H1 (cell line): ENCODE measurements around the gene SLC1A1. TPM values are rescaled to one million over a fixed set of nuclear protein-coding genes. Genes with fewer than 3 reads are reported as not detected.

Source experiments
- CTCF ChIA-PET: fragments of 300-600 bp; sonication (Branson Sonifier 250); formaldehyde crosslinking; loops from one replicate; lab custom pipeline; 2021; ENCODE audit not compliant: partially characterized antibody; lab: Charles Lee
- POLR2A ChIA-PET: fragments of 300-600 bp; sonication (Branson Sonifier 250); formaldehyde crosslinking; loops from one replicate; lab custom pipeline; 2021; ENCODE audit warnings: inconsistent platforms; ENCODE audit not compliant: partially characterized antibody; lab: Charles Lee
- DNase-seq, 2 experiments: peaks; one replicate each; pipeline versions ENCODE4 v3.0.0 to v3.0.0-alpha.2; 2010 to 2022; ENCODE audit warnings: low spot score in 2 of 2, low read depth in 1 of 2, mixed read lengths in 1 of 2
- FAIRE-seq: peaks from 2 replicates; lab custom pipeline; 2011; peaks lifted over from hg19 to GRCh38; lab: Jason Lieb, UNC
- H2AFZ ChIP-seq: 2 replicates; pipeline ENCODE4 v1.8.1; 2012; ENCODE audit warnings: low read length, inconsistent platforms
- H2AK5ac ChIP-seq: 2 replicates; pipeline ENCODE4 v1.6.1; 2013; ENCODE audit warnings: low read depth, low read length
- H2BK120ac ChIP-seq: replicated peaks from 2 replicates; pipeline ENCODE3; 2013; ENCODE audit warnings: low read depth, low read length, inconsistent platforms
- H2BK12ac ChIP-seq: 2 replicates; pipeline ENCODE4 v1.6.1; 2013; ENCODE audit warnings: low read depth, low read length
- H2BK15ac ChIP-seq: 2 replicates; pipeline ENCODE4 v1.6.1; 2013; ENCODE audit warnings: low read length
- H2BK20ac ChIP-seq: 2 replicates; pipeline ENCODE4 v1.6.1; 2013; ENCODE audit warnings: low read length
- H2BK5ac ChIP-seq: 2 replicates; pipeline ENCODE4 v1.6.1; 2013; ENCODE audit warnings: low read depth, low read length
- H3K14ac ChIP-seq: 2 replicates; pipeline ENCODE4 v1.6.1; 2013; ENCODE audit warnings: inconsistent platforms; ENCODE audit not compliant: insufficient read length
- H3K18ac ChIP-seq: 2 replicates; pipeline ENCODE4 v1.6.1; 2013; ENCODE audit warnings: low read length; ENCODE audit errors: extremely low read depth
- H3K23ac ChIP-seq: 2 replicates; pipeline ENCODE4 v1.6.1; 2013; ENCODE audit warnings: inconsistent platforms; ENCODE audit not compliant: insufficient read length
- H3K23me2 ChIP-seq: 2 replicates; pipeline ENCODE4 v1.6.1; 2013; ENCODE audit warnings: low read depth, low read length
- H3K27ac ChIP-seq: 2 replicates; pipeline ENCODE4 v1.6.1; 2011; ENCODE audit warnings: low read depth, low read length, inconsistent platforms
- H3K27me3 ChIP-seq, 4 experiments: replicated peaks in 1 of 4; 1 replicate in 1 of 4; 2 replicates in 3 of 4; pipeline versions ENCODE4 v1.6.1 to v1.8.1; 2011 to 2013; ENCODE audit warnings: low read length in 3 of 4, mild to moderate bottlenecking in 3 of 4, inconsistent platforms in 2 of 4, mixed read lengths in 2 of 4, moderate library complexity in 1 of 4; ENCODE audit not compliant: control insufficient read depth in 3 of 4, insufficient read depth in 3 of 4; ENCODE audit errors: extremely low read depth in 1 of 4
- H3K36me3 ChIP-seq, 4 experiments: 2 replicates each; pipeline versions ENCODE4 v1.6.1 to v1.8.1; 2011 to 2013; ENCODE audit warnings: mild to moderate bottlenecking in 4 of 4, low read length in 3 of 4, moderate library complexity in 2 of 4, control low read depth in 1 of 4, inconsistent platforms in 1 of 4; ENCODE audit not compliant: insufficient read depth in 4 of 4, control insufficient read depth in 2 of 4
- H3K4ac ChIP-seq: replicated peaks from 2 replicates; pipeline ENCODE3; 2013; ENCODE audit warnings: low read length, low read depth, mixed read lengths, inconsistent platforms; ENCODE audit not compliant: insufficient read length
- H3K4me1 ChIP-seq, 4 experiments: replicated peaks in 1 of 4; 1 replicate in 1 of 4; 2 replicates in 3 of 4; pipeline versions ENCODE4 v1.6.1 to v1.8.1; 2011 to 2013; ENCODE audit warnings: low read length in 3 of 4, inconsistent platforms in 2 of 4, mixed read lengths in 1 of 4; ENCODE audit not compliant: insufficient read depth in 4 of 4, control insufficient read depth in 3 of 4
- H3K4me2 ChIP-seq, 2 experiments: 2 replicates each; pipeline versions ENCODE4 v1.6.1 to v1.8.1; 2011 to 2013; ENCODE audit warnings: low read depth in 2 of 2, low read length in 2 of 2, control low read depth in 1 of 2, inconsistent platforms in 1 of 2, mild to moderate bottlenecking in 1 of 2; ENCODE audit not compliant: insufficient read depth in 1 of 2
- H3K4me3 ChIP-seq, 4 experiments: fragments of 200-600, 300-600 bp in 1 of 4; sonication (generic), shearing (Covaris generic), sonication (Bioruptor Twin) in 1 of 4; 2 replicates each; pipeline versions ENCODE4 v1.5.1 to v1.8.1; 2011 to 2016; ENCODE audit warnings: low read length in 4 of 4, low read depth in 3 of 4, control low read depth in 2 of 4, inconsistent platforms in 2 of 4, mild to moderate bottlenecking in 2 of 4, mixed read lengths in 1 of 4, moderate library complexity in 1 of 4; ENCODE audit not compliant: insufficient read depth in 2 of 4; ENCODE audit errors: extremely low read depth in 1 of 4
- H3K56ac ChIP-seq: replicated peaks from 2 replicates; pipeline ENCODE3; 2013; ENCODE audit warnings: low read depth, mild to moderate bottlenecking, mixed read lengths, low read length, inconsistent platforms; ENCODE audit not compliant: insufficient read length
- H3K79me1 ChIP-seq: 2 replicates; pipeline ENCODE4 v1.6.1; 2013; ENCODE audit warnings: low read depth, low read length, control low read depth
- H3K79me2 ChIP-seq, 2 experiments: 2 replicates each; pipeline versions ENCODE4 v1.6.1 to v1.8.1; 2012 to 2013; ENCODE audit warnings: low read length in 2 of 2, mild to moderate bottlenecking in 2 of 2, inconsistent platforms in 1 of 2; ENCODE audit not compliant: insufficient read depth in 2 of 2, control insufficient read depth in 1 of 2
- H3K9ac ChIP-seq, 4 experiments: replicated peaks in 1 of 4; 1 replicate in 1 of 4; 2 replicates in 3 of 4; pipeline versions ENCODE4 v1.6.1 to v1.8.1; 2011 to 2013; ENCODE audit warnings: low read depth in 3 of 4, low read length in 3 of 4, control low read depth in 2 of 4, mild to moderate bottlenecking in 2 of 4, moderate library complexity in 2 of 4, inconsistent platforms in 1 of 4; ENCODE audit errors: extremely low read depth in 1 of 4
- H3K9me3 ChIP-seq, 2 experiments: 2 replicates each; pipeline versions ENCODE4 v1.6.1 to v1.8.1; 2012 to 2013; ENCODE audit warnings: mild to moderate bottlenecking in 2 of 2, moderate library complexity in 2 of 2, control low read depth in 1 of 2, inconsistent platforms in 1 of 2, low read depth in 1 of 2, low read length in 1 of 2, mixed read lengths in 1 of 2; ENCODE audit not compliant: insufficient read depth in 2 of 2
- H4K20me1 ChIP-seq, 2 experiments: replicated peaks in 1 of 2; 2 replicates each; pipeline versions ENCODE3 to v1.8.1; 2011 to 2013; ENCODE audit warnings: inconsistent platforms in 2 of 2, low read length in 2 of 2, mild to moderate bottlenecking in 1 of 2; ENCODE audit not compliant: insufficient read depth in 2 of 2, control insufficient read depth in 1 of 2
- H4K5ac ChIP-seq: 2 replicates; pipeline ENCODE4 v1.6.1; 2013; ENCODE audit warnings: low read length, low read depth, mixed read lengths, inconsistent platforms; ENCODE audit not compliant: insufficient read length
- H4K8ac ChIP-seq: 2 replicates; pipeline ENCODE4 v1.8.0; 2013; ENCODE audit warnings: mild to moderate bottlenecking, moderate library complexity, low read length, inconsistent platforms; ENCODE audit not compliant: insufficient read depth; ENCODE audit errors: extremely low read depth
- H4K91ac ChIP-seq: replicated peaks from 2 replicates; pipeline ENCODE3; 2013; ENCODE audit warnings: low read length, mixed read lengths, inconsistent platforms; ENCODE audit not compliant: insufficient read length
- BCL11A ChIP-seq, 2 experiments: IDR thresholded peaks; one replicate each; pipeline ENCODE4 v1.6.1; 2011; ENCODE audit warnings: low read depth in 2 of 2, low read length in 2 of 2, mild to moderate bottlenecking in 2 of 2
- EP300 ChIP-seq, 2 experiments: IDR thresholded peaks; 1 replicate in 1 of 2; 2 replicates in 1 of 2; pipeline ENCODE4 v1.6.1; 2011 to 2012; ENCODE audit warnings: low read depth in 2 of 2, low read length in 2 of 2, mild to moderate bottlenecking in 2 of 2, borderline replicate concordance in 1 of 2, inconsistent platforms in 1 of 2, moderate library complexity in 1 of 2
- POU5F1 ChIP-seq: IDR thresholded peaks from 2 replicates; pipeline ENCODE4 v1.6.1; 2011; ENCODE audit warnings: low read depth, mild to moderate bottlenecking, low read length, moderate library complexity
- RXRA ChIP-seq: IDR thresholded peaks from 2 replicates; pipeline ENCODE4 v1.6.1; 2011; ENCODE audit warnings: low read depth, mild to moderate bottlenecking, low read length, moderate library complexity; ENCODE audit not compliant: insufficient read depth
- ZNF274 ChIP-seq: IDR thresholded peaks from 2 replicates; pipeline ENCODE4 v1.7.0; 2012; ENCODE audit warnings: low read length, borderline replicate concordance; ENCODE audit errors: extremely low read depth
- WGBS, 2 experiments: shearing (Covaris generic) in 1 of 2; methylation state at CpG; one replicate each; pipeline versions ENCODE4 v1.1.6 to v1.1.7; 2013 to 2015; ENCODE audit warnings: low lambda C conversion rate in 2 of 2, mixed read lengths in 2 of 2, inconsistent platforms in 1 of 2, low coverage in 1 of 2, missing lambda C conversion rate in 1 of 2; ENCODE audit not compliant: insufficient replicate concordance in 2 of 2, insufficient coverage in 1 of 2, insufficient read length in 1 of 2; ENCODE audit errors: extremely low coverage in 1 of 2, missing lambda C conversion rate in 1 of 2; 5-methylcytosine and 5-hydroxymethylcytosine counted together
- polyA plus RNA-seq, 7 experiments: library from polyadenylated mRNA; depleted of rRNA in 3 of 7; stranded (reverse) in 5 of 7; unstranded in 2 of 7; fragments of >200 nt in 5 of 7; fragments of 200-250 nt in 2 of 7; gene quantifications; 1 replicate in 5 of 7; 2 replicates in 1 of 7; 4 replicates in 1 of 7; pipeline versions ENCODE4 v1.2.1 to v1.2.3, GENCODE V29; 2011 to 2013; ENCODE audit warnings: missing spikeins in 2 of 7, mixed read lengths in 2 of 7
- total RNA-seq: library from RNA; stranded (reverse); fragmentation: NEBNext Ultra II Directional; extraction: Animal tissue kit (Norgen Biotek cat#: 25700); gene quantifications from 2 replicates; pipeline ENCODE4 v1.2.1, GENCODE V29; 2021

The SLC1A1 gene
- total and polyA plus RNA-seq, 2 of the 8 experiments (the other 6 are each of a cell fraction or from before 2014, with no cell fraction given) = 4.7 to 11.7 TPM

DNA sequence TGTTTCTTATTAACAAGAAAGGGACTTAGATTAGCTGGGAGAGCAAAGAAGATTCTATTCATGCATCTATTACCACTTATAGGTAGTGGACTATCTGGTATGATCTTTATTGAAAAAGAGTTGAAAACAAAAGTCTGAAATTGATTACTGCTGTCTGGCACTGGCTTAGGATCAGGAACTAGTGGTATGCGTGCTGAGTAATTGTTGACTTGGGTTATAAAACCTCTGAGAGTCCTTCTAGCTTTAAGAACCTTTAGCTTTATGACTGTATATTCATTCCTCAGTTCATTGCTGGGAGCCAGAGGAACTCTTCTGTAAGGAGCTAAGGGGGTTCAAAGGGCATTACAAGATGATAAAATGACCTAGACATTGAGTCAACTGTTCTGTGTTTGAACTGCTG lies 7.6 kb downstream of the SLC1A1 start:
- 91% methylated on average over 1 of the region's 1 CpG; no CpG with 5 or more reads in 1 of the 2 experiments for WGBS, 2 experiments

More for the DNA sequence above, 7.6 kb downstream of the SLC1A1 start:
- H3K4me3 ChIP-seq = no peak overlapping the region
- no peak overlapping the region for H2AFZ ChIP-seq
- no peak overlapping the region for H3K18ac ChIP-seq
- no peak overlapping the region for H2BK120ac ChIP-seq
- H3K27me3 ChIP-seq = no peaks in the 10 kb centered on the region
- no peak for FAIRE-seq
- no peak overlapping the region for H3K4me2 ChIP-seq
- no peak overlapping the region for H3K9ac ChIP-seq
- H3K27ac ChIP-seq = no peak overlapping the region
- no peak overlapping the region for H3K4ac ChIP-seq
- no peaks in the 10 kb centered on the region for H3K36me3 ChIP-seq
- H4K8ac ChIP-seq = no peak overlapping the region
- H3K79me2 ChIP-seq = no peaks in the 10 kb centered on the region
- no peaks in the 10 kb centered on the region; a peak in 1 of 7 replicates for H3K4me1 ChIP-seq
- H4K20me1 ChIP-seq = no peaks in the 10 kb centered on the region
- H2AK5ac ChIP-seq = no peak overlapping the region
- POLR2A ChIA-PET = no interaction called here
- no peaks in the 10 kb centered on the region for H3K23me2 ChIP-seq
- H3K23ac ChIP-seq = no peak overlapping the region
- H2BK12ac ChIP-seq = no peak overlapping the region
- H3K9me3 ChIP-seq = no peaks in the 10 kb centered on the region
- CTCF ChIA-PET = no interaction called here
- DNase-seq = no peak
- no peak overlapping the region for H2BK20ac ChIP-seq
- no peak overlapping the region for H4K91ac ChIP-seq
- H3K79me1 ChIP-seq = no peaks in the 10 kb centered on the region
- H2BK5ac ChIP-seq = no peak overlapping the region
- TF ChIP-seq EP300 (IDR thresholded peaks at IDR 0.05; ENCODE audit: borderline replicate concordance in 1 of 2, low read depth in 2 of 2, low read length in 2 of 2) (no peak), BCL11A (IDR thresholded peaks at IDR 0.05; ENCODE audit: low read depth in 2 of 2, low read length in 2 of 2) (no peak), POU5F1 (no peak), ZNF274 (no peak), RXRA (no peak)
- no peak overlapping the region for H2BK15ac ChIP-seq
- H3K14ac ChIP-seq = no peak overlapping the region
- no peak overlapping the region for H4K5ac ChIP-seq
- no peak overlapping the region for H3K56ac ChIP-seq
